Fibroblast of villous mesenchyme (primary cell): ENCODE results near the gene CXorf51B. TPM values are rescaled to one million over a fixed set of nuclear protein-coding genes. Genes with fewer than 3 reads are reported as not detected.
"Not testable (repeated sequence)": the region's sequence is repeated elsewhere in the genome, so short reads cannot be mapped to it uniquely, and the experiment has no call there.

Experiments used
- DNase-seq: peaks from one replicate; pipeline ENCODE4 v3.0.0-alpha.2; 2010; ENCODE audit warnings: low read depth
- H3K4me3 ChIP-seq: 2 replicates; pipeline ENCODE4 v1.5.1; 2011; ENCODE audit warnings: low read depth, mild to moderate bottlenecking, low read length
- CTCF ChIP-seq: IDR thresholded peaks from 2 replicates; pipeline ENCODE4 v1.5.1; 2012; ENCODE audit warnings: low read depth, mild to moderate bottlenecking, low read length; ENCODE audit not compliant: insufficient read depth
- total RNA-seq: library from RNA; depleted of rRNA; stranded (reverse); fragments of >200 nt; gene quantifications from 2 replicates; pipeline ENCODE4 v1.2.3, GENCODE V29; 2012

Gene CXorf51B
- total RNA-seq: not detected in 2 replicates

DNA sequence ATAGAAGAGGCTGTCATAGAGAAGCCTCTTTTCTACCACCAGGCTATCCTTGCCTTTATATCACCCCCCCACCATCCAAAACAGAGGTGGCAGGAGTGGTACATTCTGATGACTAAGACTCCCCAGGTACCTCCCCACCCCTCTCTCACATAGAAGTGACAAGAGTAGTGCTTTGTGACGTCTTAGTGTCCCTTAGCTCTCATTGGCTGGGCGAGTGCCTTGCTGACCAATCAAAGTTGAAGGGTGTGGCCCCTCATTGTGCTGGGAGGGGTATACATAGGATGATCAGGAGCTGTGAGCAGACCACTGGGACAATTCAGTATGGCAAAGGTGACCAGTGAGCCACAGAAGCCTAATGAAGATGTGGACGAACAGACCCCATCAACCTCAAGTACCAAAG is at the start of gene CXorf51B:
Gene CXorf51B, plus strand, starts transcription at position 301 of the 400 bp plus-strand sequence. Its CDS starts 21 bp downstream, at position 322.
- H3K4me3 ChIP-seq, DNase-seq: not testable (repeated sequence)

DNA sequence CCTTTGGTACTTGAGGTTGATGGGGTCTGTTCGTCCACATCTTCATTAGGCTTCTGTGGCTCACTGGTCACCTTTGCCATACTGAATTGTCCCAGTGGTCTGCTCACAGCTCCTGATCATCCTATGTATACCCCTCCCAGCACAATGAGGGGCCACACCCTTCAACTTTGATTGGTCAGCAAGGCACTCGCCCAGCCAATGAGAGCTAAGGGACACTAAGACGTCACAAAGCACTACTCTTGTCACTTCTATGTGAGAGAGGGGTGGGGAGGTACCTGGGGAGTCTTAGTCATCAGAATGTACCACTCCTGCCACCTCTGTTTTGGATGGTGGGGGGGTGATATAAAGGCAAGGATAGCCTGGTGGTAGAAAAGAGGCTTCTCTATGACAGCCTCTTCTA is 5.1 kb downstream of the CXorf51B start, which contains the start of gene CXorf51A:
Gene CXorf51A, minus strand, starts transcription at position 101 of the 400 bp plus-strand sequence. Its CDS starts 21 bp downstream, at position 80.
- not testable (repeated sequence) for H3K4me3 ChIP-seq, DNase-seq

GRCh38 chrX:146831994-146832393 is 22.4 kb downstream of the CXorf51B start:
- no peak for TF ChIP-seq CTCF
- H3K4me3 ChIP-seq: no peak overlapping the region
- DNase-seq: no peak

DNA sequence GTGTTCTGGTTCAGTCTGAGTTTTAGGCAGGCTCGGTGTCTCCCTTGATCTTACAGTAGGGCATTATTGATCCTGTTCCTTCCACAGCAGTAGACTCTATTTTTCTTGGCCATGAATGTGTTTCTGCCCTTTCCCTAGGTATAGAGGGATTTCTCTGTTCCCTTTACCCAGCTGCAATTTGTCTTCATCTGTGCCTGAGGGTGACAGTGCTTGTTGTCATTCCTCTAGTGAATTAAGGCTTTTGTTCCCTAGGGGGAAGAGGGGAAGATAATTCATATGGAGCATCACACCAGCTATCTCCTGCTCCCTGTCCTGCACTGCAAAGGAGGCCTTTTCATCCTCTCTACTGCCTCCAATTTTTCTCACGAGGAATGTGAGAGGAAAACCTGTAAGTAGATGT is 44.7 kb downstream of the CXorf51B start:
- no peak for DNase-seq
- TF ChIP-seq CTCF: no peak
- H3K4me3 ChIP-seq: no peak overlapping the region

Other genes with a start within 250 kb of the CXorf51B start
- gene CXorf51A, start 5.0 kb downstream of the CXorf51B start, total RNA-seq: not detected in 2 replicates